GM12878 (cell line): ENCODE results near the gene PRUNE2. TPM values are rescaled to one million over a fixed set of nuclear protein-coding genes. Genes with fewer than 3 reads are reported as not detected.

Source experiments
- ATAC-seq: fragments of 200-7000 bp; cut with Tn5 transposase; 3 replicates; pipeline ENCODE4 v1.9.1; 2020; ENCODE audit warnings: mild to moderate bottlenecking, moderate library complexity
- BruUV-seq: library from RNA; stranded (reverse); fragments of 400-500 nt; replicated peaks from 2 replicates; lab custom pipeline; 2021; lab: Mats Ljungman, UMichigan
- CTCF ChIA-PET: fragments of 300-600 bp; sonication (Branson Sonifier 250); formaldehyde crosslinking; extraction: SDS; loops from one replicate; lab custom pipeline; 2021; ENCODE audit warnings: inconsistent platforms; lab: Yijun Ruan, JAX
- POLR2A ChIA-PET: fragments of 350-600 bp; formaldehyde crosslinking; extraction: SDS; loops from one replicate; lab custom pipeline; 2021; ENCODE audit warnings: inconsistent platforms; lab: Charles Lee
- RAD21 ChIA-PET: fragments of 300-600 bp; sonication (Branson Sonifier 250); formaldehyde crosslinking; loops from one replicate; lab custom pipeline; 2023; ENCODE audit warnings: antibody characterized with exemption; ENCODE audit not compliant: unreplicated experiment; lab: Charles Lee
- SMC1A ChIA-PET: fragments of 300-600 bp; sonication (Branson Sonifier 250); formaldehyde crosslinking; loops from one replicate; lab custom pipeline; 2023; ENCODE audit not compliant: unreplicated experiment, uncharacterized antibody; lab: Charles Lee
- DNase-seq: peaks from one replicate; pipeline ENCODE4 v3.0.0-alpha.2; 2011; ENCODE audit warnings: low read depth, low spot score
- FAIRE-seq: peaks from 3 replicates; lab custom pipeline; 2011; peaks lifted over from hg19 to GRCh38; lab: Jason Lieb, UNC
- H2AFZ ChIP-seq: 2 replicates; pipeline ENCODE4 v1.6.0; 2011; ENCODE audit warnings: low read depth, low read length, control low read depth; ENCODE audit not compliant: control insufficient read depth
- H3K27ac ChIP-seq: 2 replicates; pipeline ENCODE4 v1.5.1; 2011; ENCODE audit warnings: control low read depth; ENCODE audit not compliant: control insufficient read depth, insufficient read depth
- H3K27me3 ChIP-seq, 2 experiments: replicated peaks in 1 of 2; 2 replicates each; pipeline versions ENCODE4 v1.6.0 to v1.6.1; 2011; ENCODE audit warnings: low read length in 1 of 2; ENCODE audit not compliant: control insufficient read depth in 2 of 2, insufficient read depth in 2 of 2
- H3K36me3 ChIP-seq, 2 experiments: 2 replicates each; pipeline ENCODE4 v1.5.1; 2011; ENCODE audit warnings: low read length in 1 of 2; ENCODE audit not compliant: control insufficient read depth in 2 of 2, insufficient read depth in 2 of 2
- H3K4me1 ChIP-seq: 2 replicates; pipeline ENCODE4 v1.6.1; 2011; ENCODE audit warnings: mild to moderate bottlenecking, low read length, moderate library complexity, mixed read lengths; ENCODE audit not compliant: control insufficient read depth, insufficient read depth
- H3K4me2 ChIP-seq: 2 replicates; pipeline ENCODE4 v1.6.0; 2011; ENCODE audit warnings: control low read depth; ENCODE audit not compliant: control insufficient read depth, insufficient read depth
- H3K4me3 ChIP-seq: fragments of 200-600 bp; sonication (generic); 2 replicates; pipeline ENCODE4 v1.5.1; 2016
- H3K79me2 ChIP-seq: 2 replicates; pipeline ENCODE4 v1.6.0; 2011; ENCODE audit warnings: low read length; ENCODE audit not compliant: control insufficient read depth, insufficient read depth
- H3K9ac ChIP-seq: 2 replicates; pipeline ENCODE4 v1.8.0; 2011; ENCODE audit warnings: low read length, control low read depth, mixed read lengths; ENCODE audit not compliant: control insufficient read depth, insufficient read depth
- H3K9me3 ChIP-seq: replicated peaks from 3 replicates; pipeline ENCODE4 v1.5.1; 2011; ENCODE audit warnings: mild to moderate bottlenecking, low read length; ENCODE audit not compliant: control insufficient read depth, insufficient read depth
- H4K20me1 ChIP-seq: 2 replicates; pipeline ENCODE4 v1.6.0; 2011; ENCODE audit not compliant: control insufficient read depth, insufficient read depth
- MYB ChIP-seq: fragments of 150-350 bp; IDR thresholded peaks from 2 replicates; pipeline ENCODE4 v1.6.1; 2014; ENCODE audit warnings: mild to moderate bottlenecking, low read depth, low read length, borderline replicate concordance
- ZNF592 ChIP-seq: fragments of 450-650 bp; IDR thresholded peaks from 2 replicates; pipeline ENCODE4 v1.6.1; 2017; ENCODE audit warnings: mild to moderate bottlenecking, moderate library complexity
- WGBS: methylation state at CpG from one replicate; pipeline ENCODE4 v1.1.6; 2016; ENCODE audit warnings: low lambda C conversion rate; ENCODE audit not compliant: insufficient replicate concordance, insufficient coverage; ENCODE audit errors: missing lambda C conversion rate; 5-methylcytosine and 5-hydroxymethylcytosine counted together
- in situ Hi-C: fragments of 300-500 bp; cut with MboI; formaldehyde crosslinking; loops from 9 replicates; pipeline ENCODE4 v1.14.3; 2018; ENCODE audit warnings: mixed read lengths
- intact Hi-C: fragments of 100-400 bp; cut with micrococcal nuclease; formaldehyde crosslinking; loops from one replicate; pipeline ENCODE4 v1.14.2; 2022; ENCODE audit not compliant: unreplicated experiment
- polyA plus RNA-seq, 11 experiments: library from polyadenylated mRNA; depleted of rRNA in 4 of 11; unstranded in 6 of 11; stranded (reverse) in 5 of 11; fragments of >200 nt; fragmentation: Nextera tagmentation in 4 of 11; fragmentation: Illumina TruSeq in 1 of 11; extraction: Ambion mirVana in 4 of 11; extraction: Trizol in 1 of 11; gene quantifications; 1 replicate in 1 of 11; 2 replicates in 10 of 11; pipeline versions ENCODE4 v1.2.1 to v1.2.3, GENCODE V29; 2011 to 2016; ENCODE audit warnings: inconsistent platforms in 2 of 11, missing spikeins in 2 of 11, low read depth in 1 of 11
- total RNA-seq, 4 experiments: library from RNA; depleted of rRNA in 3 of 4; stranded (reverse); fragments of >200 nt in 3 of 4; fragmentation: Illumina TruSeq in 1 of 4; extraction: Trizol in 1 of 4; gene quantifications; 2 replicates each; pipeline versions ENCODE4 v1.2.1 to v1.2.3, GENCODE V29; 2013 to 2021

The PRUNE2 gene
- total and polyA plus RNA-seq, 10 of the 15 experiments (the other 5 are each of a cell fraction or from before 2014, with no cell fraction given) = 0.07 to 0.63 (median 0.25) TPM

- Histone ChIP-seq H4K20me1 (no peaks in the 10 kb centered on the region), H3K36me3 (no peaks in the 10 kb centered on the region), H3K27me3 (peaks cover 0 to 2% of the 10 kb centered on the region in 2 experiments; a peak in 3 of 4 replicates), H3K9me3 (no peaks in the 10 kb centered on the region), H3K79me2 (no peaks in the 10 kb centered on the region), H3K4me3 (no peak overlapping the region)
- FAIRE-seq = no peak
- BruUV-seq = no TSS peak
- ATAC-seq = no peak
- POLR2A ChIA-PET = no interaction called here
- no peak for DNase-seq
- intact Hi-C loops = loop anchor here (5.0 to 10.0 kb wide), 2 partner anchors 301 to 1438 kb away; no protein-coding TSS in a partner anchor
- TF ChIP-seq MYB (no peak), ZNF592 (no peak)
- TF ChIP-seq, all 136 proteins: peak for 0
- no peak overlapping the region for H3K4me2 ChIP-seq
- in situ Hi-C loops = loop anchor here (5.0 kb wide), 1 partner anchor 256 kb away; no protein-coding TSS in a partner anchor
- no peak overlapping the region for H3K27ac ChIP-seq
- H3K9ac ChIP-seq = no peak overlapping the region
- ChIA-PET CTCF (interaction anchor here (0.6 to 3.2 kb wide), 10 partner anchors 36 to 1437 kb away, joined by 3 to 20 read pairs (median 4); no protein-coding TSS in a partner anchor), SMC1A (interaction anchor here (1.2 kb wide), 1 partner anchor 254 kb away, joined by 5 read pairs; no protein-coding TSS in a partner anchor), RAD21 (interaction anchor here (1.1 to 2.7 kb wide), 2 partner anchors 298 to 309 kb away, joined by 5 to 11 read pairs; partner anchors contain the start of gene RFK)
- 28% methylated on average over 6 of the region's 7 CpGs for WGBS
- no peaks in the 10 kb centered on the region for H3K4me1 ChIP-seq
- no peak overlapping the region for H2AFZ ChIP-seq
These were observed 202.6 kb downstream of the PRUNE2 start for GRCh38 chr9:76703270-76703669.
